ENCODE results near the gene WDR13.
"Not testable (repeated sequence)": the region's sequence is repeated elsewhere in the genome, so short reads cannot be mapped to it uniquely, and the experiment has no call there.

The WDR13 gene

DNA sequence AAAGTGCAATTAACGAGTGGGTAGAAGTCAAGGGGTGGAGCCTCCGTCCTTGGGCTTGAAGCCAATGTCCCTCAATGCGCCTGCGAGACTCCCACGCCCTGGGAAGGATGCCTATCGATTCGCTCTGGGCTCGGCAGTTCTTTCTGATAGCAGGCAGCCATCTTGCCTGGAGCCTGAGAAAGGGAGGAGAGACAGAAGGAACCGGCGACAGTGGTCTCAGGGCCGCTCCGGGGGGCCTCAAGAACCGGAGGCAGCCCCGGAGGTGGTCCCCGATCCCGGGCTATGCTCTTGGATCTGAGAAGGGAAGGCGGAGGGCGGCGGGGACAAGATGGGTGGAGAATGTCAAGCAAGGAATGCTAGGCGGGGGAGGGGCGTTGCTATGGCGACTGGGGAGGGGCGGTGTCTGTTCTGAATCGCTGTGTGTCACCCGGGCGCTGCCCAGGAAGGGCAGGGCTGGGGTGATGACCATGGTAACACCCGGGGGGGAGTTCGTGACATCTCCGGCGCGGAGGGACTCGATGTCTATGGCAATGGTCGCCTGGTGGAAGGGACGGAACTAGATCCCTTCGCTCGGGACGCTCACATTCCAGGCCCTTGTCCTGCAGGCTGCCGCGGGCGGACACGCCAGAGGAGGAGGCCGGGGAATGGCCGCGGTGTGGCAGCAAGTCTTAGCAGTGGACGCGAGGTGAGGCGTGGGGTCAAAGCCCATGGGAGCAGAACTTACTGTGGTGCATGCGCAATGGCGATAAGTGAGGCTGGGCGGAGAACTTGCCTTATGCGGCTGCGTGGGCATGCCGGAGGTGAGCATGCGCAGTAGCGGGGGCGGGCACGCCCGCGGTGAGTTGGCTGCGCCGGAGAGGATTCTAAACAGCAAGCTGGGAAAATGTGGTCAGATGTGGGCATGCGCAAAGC lies at the start of gene WDR13:
WDR13 (plus strand) TSS at position 140 of the 912 bp plus-strand sequence; CDS start at position 645, 505 bp downstream.
- peak; percentile 93 for DNase-seq

DNA sequence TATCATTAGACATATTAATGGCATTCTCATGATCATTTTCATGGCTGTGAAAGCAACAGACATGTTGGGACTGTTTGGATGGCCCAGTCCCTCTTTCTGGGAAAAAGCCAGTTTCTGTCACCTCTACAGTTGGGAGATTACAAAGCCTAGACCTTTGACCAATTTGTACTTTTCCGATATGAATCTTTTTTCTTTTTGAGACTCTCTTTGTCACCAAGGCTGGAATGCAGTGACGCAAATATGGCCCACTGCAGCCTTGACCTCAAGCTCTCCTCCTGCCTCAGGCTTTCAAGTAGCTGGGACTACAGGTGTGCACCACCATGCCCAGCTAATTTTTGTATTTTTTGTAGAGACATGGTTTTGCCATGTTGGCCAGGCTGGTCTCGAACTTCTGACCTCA lies 48.4 kb upstream of the WDR13 start:
- DNase-seq = no peak

DNA sequence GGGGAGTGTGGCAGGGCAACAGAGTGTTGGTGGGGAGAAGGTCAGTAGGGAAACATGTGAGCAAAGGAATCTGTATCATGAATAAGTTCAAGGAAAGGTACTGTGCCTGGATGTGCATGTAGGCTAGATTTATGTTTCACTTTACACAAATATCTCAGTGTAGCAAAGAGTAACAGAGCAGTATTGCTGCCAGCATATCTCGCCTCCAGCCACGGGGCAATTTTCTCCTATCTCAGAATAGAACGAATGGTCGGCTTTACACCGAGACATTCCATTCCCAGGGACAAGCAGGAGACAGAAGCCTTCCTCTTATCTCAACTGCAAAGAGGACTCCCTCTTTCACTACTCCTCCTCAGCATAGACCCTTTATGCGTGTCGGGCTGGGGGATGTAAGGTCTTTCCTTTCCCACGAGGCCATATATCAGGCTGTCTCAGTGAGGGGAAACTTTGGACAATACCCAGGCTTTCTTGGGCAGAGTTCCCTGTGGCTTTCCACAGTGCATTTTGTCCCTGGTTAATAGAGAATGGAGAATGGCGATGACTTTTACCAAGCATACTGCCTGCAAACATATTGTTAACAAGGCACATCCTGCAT lies 41.5 kb upstream of the WDR13 start:
- not testable (repeated sequence) for DNase-seq

DNA sequence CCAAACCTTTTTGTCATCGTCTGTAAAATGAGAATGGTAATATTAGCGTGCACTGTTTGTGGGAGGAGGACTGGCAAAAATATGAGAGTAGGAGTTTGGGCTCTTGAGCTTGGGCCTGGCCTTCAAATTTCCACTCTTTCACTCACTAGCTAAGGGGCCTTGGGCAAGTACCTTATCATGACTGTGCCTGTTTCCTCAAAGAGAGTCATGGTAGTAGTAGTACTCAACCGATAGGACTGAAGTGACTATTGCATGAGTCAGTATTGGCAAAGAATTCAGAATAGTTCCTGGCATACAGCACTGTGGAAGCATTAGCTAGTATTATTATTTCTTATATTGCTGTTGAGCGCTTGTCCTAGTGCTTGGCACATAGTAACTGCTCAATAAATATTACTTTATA lies 39.0 kb upstream of the WDR13 start:
- DNase-seq = no peak

DNA sequence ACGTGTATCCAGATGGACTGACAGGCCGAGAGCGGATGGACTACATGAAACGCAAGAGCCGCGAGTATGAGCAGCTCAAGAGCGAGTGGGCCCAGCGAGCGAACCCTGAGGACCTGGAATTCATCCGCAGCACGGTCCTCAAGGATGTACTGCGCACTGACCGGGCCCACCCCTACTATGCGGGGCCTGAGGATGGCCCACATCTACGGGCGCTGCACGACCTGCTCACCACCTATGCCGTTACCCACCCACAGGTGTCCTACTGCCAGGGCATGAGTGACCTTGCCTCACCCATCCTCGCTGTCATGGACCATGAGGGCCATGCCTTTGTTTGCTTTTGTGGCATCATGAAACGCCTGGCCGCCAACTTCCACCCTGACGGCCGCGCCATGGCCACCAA lies 37.7 kb upstream of the WDR13 start:
- DNase-seq = no peak

DNA sequence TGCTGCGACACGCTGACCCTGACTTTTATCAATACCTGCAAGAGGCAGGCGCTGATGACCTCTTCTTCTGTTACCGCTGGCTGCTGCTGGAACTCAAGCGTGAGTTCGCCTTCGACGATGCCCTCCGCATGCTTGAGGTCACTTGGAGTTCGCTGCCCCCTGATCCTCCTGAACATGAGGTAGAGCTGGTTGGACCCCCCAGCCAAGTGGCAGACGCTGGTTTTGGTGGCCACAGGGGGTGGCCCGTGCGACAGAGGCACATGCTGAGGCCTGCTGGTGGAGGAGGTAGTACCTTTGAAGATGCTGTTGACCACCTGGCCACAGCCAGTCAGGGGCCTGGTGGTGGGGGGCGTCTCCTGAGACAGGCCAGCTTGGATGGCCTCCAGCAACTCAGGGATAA lies 37.2 kb upstream of the WDR13 start:
- no peak for DNase-seq

DNA sequence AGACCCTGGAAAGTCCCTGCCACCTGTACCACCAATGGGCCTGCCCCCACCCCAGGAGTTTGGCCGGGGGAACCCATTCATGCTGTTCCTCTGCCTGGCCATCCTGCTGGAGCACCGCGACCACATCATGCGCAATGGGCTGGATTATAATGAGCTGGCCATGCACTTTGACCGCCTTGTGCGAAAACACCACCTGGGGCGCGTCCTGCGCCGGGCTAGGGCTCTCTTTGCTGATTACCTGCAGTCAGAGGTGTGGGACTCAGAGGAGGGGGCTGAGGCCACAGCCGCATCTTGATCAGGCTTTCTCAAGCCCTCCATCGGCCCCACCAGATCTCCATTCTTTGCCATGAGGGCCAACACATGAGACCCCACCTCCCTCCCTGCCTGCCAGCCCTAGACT lies 36.6 kb upstream of the WDR13 start:
- DNase-seq = no peak

DNA sequence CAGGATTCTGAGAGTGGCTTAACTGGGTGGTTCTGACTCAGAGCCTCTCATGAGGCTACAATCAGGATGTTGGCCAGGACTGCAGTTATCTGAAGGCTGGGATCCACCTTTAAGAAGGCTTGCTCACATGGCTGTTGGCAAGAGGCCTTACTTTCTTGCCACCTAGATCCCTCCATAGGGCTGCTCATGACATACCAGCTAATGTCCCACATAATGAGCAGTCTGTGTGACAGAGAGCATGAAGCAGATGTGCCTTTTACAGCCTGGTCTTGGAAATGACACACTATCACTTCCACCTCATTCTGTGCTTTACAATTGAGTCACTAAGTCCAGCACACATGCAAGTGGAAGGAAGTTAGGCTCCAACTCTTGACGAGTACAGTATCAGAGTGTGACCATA lies 27.3 kb upstream of the WDR13 start:
- no peak for DNase-seq

DNA sequence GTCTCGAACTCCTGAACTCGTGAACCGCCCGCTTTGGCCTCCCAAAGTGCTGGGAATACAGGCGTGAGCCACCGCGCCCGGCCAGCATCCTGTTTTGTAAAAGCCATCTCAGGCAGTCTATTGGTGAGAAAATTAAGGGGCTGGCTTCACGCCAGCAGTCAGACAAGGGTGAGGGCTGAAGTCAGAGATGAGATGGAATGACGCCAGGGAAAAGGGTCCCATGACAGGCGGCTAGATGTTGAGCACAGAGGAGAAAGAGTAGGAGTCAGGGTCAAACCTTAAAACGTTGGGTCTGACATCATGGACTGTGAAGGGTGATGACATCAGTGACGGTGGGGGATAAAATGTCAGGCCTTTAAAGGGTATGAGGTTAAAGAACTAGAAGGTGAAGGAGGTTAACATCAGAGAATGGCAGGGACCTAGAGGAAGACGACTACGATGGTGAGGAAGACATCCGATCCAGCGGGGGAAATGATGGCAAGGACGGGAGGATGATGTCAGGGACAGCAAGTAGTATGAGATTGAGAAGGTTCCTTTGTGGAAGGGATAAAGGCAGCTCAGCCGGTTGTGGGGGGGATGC lies 23.5 kb upstream of the WDR13 start:
- no peak for DNase-seq

DNA sequence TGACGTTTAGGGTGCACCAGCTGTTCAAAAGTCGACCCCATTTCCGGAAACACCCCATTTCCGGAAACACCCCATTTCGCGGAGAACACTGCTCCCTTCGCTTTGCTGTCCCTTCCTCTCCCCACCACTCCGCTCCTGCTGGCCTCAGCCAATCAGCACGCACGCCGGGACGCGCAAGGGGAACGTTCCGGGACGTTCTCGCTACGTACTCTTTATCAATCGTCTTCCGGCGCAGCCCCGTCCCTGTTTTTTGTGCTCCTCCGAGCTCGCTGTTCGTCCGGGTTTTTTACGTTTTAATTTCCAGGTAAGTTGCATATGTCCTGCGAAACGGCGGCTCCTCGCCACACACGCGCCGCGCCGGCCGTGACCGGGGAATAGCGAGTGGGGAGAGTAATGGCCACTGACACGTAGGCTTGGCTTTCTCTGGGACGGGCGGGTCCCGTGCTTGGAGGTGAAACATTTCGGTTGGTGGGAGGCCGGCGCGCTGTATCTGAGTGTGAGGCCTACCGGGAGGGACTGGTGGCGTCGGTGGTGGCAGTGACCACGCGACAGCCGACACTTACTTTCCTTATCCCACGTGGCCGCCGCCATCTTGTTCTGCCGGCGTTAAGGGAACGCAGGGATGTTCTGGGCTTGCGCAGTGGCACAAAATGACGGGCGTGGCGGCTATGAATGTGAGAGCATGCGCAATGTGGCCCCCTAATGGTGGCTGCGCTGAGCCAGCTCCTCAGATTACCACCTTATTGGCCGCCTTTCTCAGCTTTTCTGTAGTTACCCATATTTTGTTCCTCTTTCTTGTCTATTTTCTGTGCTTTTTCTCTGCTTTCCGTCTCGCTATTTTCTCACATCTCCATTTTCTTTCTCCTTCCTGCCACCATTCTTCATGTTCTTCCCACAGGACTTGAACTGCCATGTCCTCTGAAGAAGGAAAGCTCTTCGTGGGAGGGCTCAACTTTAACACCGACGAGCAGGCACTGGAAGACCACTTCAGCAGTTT lies 22.7 kb upstream of the WDR13 start, which contains the start of gene RBM3:
RBM3 (plus strand) TSS at position 215 of the 997 bp plus-strand sequence; CDS start at position 912, 697 bp downstream.
- peak; percentile 93 for DNase-seq

DNA sequence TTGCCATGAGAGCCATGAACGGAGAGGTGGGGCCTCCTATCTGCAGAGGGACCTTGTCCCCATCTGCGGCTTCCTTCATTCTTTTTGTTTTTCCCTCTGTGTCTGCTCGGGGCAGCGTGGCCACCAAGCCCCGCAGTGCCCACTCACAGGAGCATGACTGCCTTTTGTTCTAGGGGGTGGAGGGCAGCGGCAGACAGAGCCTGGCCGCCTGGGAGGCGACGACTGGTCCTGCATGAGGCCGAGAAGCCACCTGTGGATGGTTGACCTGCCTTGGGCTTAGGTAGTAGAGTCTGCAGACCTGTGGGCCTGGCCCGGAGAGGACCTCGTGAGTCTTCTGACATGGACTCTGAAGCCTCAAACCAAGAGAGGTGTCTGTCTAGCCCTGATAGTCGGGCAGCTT lies 21.6 kb upstream of the WDR13 start:
- no peak for DNase-seq

DNA sequence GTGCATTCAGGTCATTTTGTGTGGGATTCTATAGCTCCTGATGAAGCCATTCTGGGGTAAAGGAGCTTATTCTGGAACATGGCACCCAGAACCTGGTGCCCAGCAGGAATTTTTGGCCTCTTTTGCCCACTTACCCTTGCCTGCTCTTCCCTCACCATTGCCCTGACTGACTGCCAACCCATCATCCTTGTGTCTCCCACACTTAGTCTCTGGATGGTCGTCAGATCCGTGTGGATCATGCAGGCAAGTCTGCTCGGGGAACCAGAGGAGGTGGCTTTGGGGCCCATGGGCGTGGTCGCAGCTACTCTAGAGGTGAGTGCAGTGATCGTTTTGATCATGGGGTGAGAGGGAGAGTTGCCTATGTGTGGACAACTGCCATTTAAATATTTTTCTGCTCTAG lies 21.2 kb upstream of the WDR13 start:
- DNase-seq = no peak

DNA sequence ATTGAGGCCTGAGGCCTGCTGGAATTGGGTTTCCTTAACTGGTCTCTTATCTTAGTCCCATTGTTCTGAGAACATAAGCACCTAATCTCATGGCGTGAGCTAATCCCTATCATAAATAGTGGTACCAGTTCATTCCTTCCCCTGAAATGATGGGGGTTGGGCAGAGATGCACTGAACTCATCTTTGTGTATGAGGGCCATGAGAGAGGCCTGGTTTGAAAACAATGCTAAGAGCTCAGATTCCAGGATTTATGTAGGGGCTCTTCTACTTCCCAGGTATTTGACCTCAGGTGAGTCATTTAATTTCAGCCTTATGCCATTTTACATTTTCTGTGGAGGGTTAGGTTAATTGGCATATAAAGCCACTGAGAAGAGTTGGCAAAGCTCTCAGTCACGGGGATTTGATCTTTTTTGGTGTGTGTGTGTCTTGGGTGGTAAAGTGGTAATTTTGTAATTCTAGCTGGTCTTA lies 18.6 kb upstream of the WDR13 start:
- no peak for DNase-seq

DNA sequence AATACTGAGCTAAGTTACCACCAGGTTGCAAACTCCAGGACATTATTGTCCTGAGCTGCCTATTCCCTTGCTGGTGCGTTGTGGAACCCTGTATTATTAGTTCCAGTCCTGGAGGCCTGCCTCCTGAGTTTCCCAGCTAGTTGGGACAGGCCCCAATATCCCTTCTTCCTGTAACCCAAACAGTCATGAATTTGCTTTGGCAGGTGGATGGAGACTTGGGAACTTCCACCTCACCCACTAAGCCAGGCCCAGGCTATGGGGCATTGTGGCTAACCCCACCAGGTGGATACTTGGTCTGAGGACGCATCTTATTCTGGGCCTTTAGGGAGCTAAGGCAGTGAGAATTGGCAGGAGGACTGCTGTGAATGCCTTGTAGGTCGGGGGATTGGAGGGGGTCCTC lies 18.0 kb upstream of the WDR13 start:
- no peak for DNase-seq

DNA sequence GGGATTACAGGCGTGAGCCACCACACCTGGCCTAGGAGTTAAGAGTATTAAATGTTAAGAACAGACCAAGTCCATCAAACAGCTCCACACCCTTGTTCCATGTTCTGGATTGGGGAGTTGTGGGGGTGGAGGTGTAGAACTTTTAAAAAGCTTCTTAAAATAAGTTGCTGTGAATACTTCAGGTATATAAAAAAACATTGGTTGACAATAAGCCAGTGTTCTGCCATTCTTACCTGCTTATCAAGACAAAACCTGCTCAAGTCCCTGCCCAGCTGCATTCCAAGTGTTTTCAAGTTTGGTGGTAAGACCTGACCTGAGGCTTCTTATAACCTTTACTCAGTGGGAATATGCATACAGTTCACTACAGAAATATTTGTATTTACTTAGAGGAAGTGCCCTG lies 16.6 kb upstream of the WDR13 start:
- DNase-seq = no peak

DNA sequence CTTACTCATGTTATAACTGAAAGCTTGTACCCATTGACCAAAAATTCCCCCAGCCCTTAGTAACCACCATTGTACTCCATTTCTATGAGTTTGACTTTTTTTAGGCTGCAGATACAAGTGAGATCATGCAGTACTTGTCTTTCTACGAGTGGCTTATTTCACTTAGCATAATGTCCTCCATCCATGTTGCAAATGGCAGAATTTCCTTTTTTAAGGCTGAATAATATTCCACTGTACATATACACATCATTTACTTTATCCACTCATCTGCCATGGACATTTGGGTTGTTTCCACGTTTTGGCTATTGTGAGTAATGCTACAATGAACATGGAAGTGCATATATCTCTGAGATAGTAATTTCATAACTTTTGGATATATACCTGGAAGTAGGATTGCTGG lies 12.6 kb upstream of the WDR13 start:
- no peak for DNase-seq

DNA sequence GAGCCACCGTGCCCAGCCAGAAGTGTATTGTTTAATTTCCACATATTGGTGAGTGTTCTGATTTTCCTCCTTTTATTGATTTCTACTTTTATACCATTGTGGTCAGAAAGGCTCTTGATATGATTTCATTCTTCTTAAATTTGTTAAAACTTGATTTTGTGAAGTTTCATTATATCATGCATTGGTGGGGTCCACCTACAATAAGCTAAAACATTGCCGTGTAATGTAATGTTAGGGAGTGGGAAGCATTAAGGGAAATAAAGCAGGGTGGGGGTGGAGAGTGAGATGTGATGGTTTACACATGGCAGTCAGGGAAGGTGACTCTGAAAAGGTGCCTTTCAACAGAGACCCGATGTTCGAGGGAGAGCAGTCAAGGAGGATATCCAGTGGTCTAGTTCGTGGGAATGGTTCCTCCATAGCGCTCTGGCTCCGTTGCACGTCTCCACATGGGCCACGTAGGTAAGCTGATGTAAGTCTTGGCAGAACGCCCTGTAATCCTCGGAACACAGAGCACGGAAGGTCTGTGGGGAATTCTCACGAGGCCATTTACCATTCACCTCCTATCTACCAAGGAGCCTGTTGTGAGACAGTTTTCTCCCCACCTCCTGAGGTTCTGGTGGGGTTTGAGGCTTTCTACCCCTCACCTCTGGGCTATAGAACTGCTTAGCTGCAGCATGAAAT lies 7.7 kb upstream of the WDR13 start:
- DNase-seq = no peak

DNA sequence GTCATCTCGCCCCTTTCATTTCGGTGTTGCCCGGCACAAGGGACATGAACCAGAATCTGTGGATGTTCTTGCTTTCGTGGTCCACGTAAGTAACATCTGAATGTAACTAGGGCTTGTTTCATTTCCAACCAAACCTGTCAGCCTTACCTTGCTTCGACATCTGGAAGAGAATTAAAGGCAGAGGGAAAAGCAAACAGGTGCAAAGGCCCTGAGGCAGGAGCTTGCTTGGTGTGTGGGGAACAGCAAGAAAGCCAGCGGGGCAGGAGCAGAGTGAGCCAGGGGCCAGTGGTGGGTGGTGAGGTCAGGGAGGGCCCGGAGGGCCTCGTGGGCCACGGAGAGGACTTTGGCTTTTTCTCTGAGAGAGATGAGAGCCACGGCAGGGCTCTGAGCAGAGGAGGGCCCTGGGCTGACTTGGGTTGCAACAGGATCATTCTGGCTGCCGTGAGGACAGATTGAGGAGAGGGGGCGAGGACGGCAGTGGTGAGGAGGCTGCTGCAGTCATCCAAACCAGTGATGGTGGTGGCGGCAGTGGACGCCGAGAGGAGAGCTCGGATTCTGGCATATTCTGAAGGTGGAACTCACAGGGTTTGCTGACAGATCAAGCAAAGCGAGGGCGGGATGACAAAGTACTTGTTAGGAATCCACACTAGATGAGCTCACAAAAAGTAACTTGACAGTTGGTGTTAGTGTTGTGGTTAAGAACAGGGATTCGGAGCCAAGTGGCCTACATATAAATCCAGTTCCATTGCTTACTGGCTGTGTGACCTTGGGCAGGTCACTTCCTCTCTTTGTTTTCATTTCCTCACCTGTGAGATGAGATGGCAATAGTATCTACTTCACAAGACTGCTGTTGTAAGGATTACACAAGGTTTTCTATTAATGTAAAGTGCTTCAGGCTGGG lies 6.8 kb upstream of the WDR13 start:
- DNase-seq = no peak

DNA sequence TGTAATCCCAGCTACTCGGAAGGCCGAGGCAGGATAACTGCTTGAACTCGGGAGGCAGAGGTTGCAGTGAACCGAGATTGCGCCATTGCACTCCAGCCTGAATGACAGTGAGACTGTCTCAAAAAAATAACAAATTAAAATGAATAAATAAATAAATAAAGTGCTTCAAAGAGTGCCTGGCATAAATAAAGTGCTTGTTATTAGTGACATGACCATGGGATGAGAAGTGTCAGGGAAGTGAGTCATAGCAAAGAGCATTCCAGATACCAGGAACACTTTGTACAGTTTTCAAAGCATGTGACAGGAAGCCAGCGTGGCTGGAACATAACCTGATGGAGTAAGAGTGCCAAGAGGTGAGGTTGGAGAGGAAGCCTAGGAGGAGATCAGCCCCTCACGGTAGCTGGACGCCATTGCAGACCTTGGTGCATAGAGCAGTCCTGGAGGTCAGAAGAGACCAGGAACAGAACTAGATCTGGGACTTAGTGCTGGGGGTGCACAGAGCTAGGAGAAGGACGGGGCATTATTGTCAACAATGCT lies 6.0 kb upstream of the WDR13 start:
- no peak for DNase-seq

DNA sequence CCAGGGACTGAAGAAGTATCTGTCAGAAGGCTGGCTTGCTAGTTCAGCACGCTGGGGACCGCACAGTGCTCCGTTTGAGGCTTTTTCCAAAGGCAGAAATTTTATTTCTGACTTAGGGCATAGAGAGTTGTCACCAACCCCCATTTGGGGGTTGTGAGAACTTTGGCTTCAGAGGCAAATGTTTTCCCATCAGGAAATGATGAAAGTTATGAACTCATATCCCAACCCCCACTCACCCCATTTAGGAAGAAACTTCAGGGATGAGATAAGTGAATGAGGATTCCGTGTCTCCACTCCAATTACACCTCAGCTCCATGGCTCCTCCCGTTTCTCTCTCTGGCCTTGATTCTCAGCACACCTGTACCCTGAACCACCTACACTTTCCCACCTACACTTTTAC lies 4.3 kb upstream of the WDR13 start:
- DNase-seq = no peak

DNA sequence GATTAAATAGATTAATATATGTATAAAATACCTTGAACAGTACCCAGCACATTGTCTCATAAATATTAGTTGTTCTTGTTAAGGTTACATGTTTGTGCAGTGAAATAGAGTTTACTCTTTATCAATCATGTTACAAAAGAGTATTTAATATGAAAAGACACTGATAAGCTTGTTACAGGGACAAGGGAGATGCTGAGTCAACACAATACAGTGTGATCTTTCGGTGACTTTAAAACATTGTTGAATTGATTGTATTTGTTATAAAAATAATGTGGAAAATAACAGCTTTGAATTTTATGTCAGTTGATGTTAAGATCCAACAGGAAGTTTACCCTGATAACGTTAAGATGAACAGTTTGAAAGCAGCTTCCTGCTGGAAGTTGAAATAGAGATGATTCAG lies 1.4 kb upstream of the WDR13 start:
- DNase-seq = no peak

Measured in retina (tissue), 1 donor.